Osteocyte (in vitro differentiated cells): Measurements from ENCODE around the gene ARHGAP19. TPM values are rescaled to one million over a fixed set of nuclear protein-coding genes. Genes with fewer than 3 reads are reported as not detected.

Experiments used
- DNase-seq: peaks from one replicate; pipeline ENCODE4 v3.0.0; 2021; ENCODE audit warnings: mixed read lengths; ENCODE audit not compliant: unreplicated experiment; ENCODE audit errors: extremely low spot score
- H3K27ac Mint-ChIP-seq: one replicate; pipeline ENCODE4 v1.8.0; 2021; ENCODE audit warnings: mild to moderate bottlenecking, mixed read lengths; ENCODE audit not compliant: unreplicated experiment
- H3K27me3 Mint-ChIP-seq: one replicate; pipeline ENCODE4 v1.8.0; 2021; ENCODE audit warnings: mixed read lengths; ENCODE audit not compliant: unreplicated experiment
- H3K36me3 Mint-ChIP-seq: one replicate; pipeline ENCODE4 v1.8.0; 2021; ENCODE audit warnings: mixed read lengths; ENCODE audit not compliant: unreplicated experiment
- H3K4me1 Mint-ChIP-seq: one replicate; pipeline ENCODE4 v1.8.0; 2021; ENCODE audit warnings: mixed read lengths; ENCODE audit not compliant: unreplicated experiment
- H3K4me3 Mint-ChIP-seq: one replicate; pipeline ENCODE4 v1.8.0; 2021; ENCODE audit warnings: mild to moderate bottlenecking, moderate library complexity, mixed read lengths; ENCODE audit not compliant: unreplicated experiment
- H3K9me3 Mint-ChIP-seq: one replicate; pipeline ENCODE4 v1.8.0; 2021; ENCODE audit warnings: mixed read lengths; ENCODE audit not compliant: unreplicated experiment
- total RNA-seq: library from RNA; stranded (reverse); gene quantifications from 2 replicates; pipeline ENCODE4 v1.2.1, GENCODE V29; 2021
- TF ChIP-seq, protein P1 (sequence below): fragments of 200-600 bp; sonication (generic); IDR thresholded peaks from 2 replicates; pipeline ENCODE4 v1.5.0; 2021; ENCODE audit warnings: antibody characterized with exemption, mild to moderate bottlenecking, moderate library complexity

Gene ARHGAP19
- total RNA-seq, 1 donor from 2014 or later: 5.5 TPM

DNA sequence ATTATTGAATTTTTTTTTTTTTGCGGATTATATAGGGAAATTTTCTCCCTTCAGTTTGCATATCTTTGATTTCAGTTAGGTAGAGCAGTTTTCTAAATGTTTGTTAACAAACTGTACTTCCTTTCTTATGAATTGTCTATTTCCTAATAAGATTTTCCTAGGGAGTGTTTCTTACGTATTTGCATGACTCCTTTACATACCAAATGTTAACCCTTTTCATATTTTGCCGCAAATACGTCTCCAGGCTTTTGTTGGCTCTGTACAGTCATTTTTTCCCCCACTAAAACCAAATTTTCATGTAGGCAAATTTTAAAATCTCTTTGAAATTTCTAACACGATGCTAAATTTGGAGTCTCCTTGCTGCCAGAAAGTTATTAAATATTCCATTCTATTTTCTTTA lies 44.0 kb upstream of the ARHGAP19 start:
- Mint-ChIP-seq H3K36me3 (no peaks in the 10 kb centered on the region), H3K9me3 (no peaks in the 10 kb centered on the region), H3K27me3 (peaks cover 46% of the 10 kb centered on the region), H3K4me1 (peaks cover 37% of the 10 kb centered on the region), H3K4me3 (no peak overlapping the region), H3K27ac (no peak overlapping the region)
- TF ChIP-seq, protein P1, sequence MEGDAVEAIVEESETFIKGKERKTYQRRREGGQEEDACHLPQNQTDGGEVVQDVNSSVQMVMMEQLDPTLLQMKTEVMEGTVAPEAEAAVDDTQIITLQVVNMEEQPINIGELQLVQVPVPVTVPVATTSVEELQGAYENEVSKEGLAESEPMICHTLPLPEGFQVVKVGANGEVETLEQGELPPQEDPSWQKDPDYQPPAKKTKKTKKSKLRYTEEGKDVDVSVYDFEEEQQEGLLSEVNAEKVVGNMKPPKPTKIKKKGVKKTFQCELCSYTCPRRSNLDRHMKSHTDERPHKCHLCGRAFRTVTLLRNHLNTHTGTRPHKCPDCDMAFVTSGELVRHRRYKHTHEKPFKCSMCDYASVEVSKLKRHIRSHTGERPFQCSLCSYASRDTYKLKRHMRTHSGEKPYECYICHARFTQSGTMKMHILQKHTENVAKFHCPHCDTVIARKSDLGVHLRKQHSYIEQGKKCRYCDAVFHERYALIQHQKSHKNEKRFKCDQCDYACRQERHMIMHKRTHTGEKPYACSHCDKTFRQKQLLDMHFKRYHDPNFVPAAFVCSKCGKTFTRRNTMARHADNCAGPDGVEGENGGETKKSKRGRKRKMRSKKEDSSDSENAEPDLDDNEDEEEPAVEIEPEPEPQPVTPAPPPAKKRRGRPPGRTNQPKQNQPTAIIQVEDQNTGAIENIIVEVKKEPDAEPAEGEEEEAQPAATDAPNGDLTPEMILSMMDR: no peak
- DNase-seq: no peak

DNA sequence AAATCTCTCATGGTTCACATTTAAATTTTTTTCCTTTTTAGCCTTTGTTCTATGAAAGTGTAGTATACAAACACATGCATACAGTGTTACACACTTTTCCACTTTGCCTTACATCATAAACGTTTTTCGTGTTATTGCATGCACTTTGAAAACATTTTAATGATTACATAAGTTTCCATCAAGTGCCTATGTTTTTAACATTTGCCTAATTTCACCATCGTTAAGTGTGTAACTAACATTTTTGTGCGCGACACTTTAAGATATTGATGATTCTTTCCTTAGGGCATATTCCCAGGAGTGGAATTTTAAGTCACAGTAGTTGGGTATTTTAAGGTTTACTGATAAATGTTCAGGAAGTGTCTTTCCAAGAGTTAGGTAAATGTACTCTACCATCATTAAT lies 43.6 kb upstream of the ARHGAP19 start:
- Mint-ChIP-seq H3K4me1 (peaks cover 40% of the 10 kb centered on the region), H3K9me3 (no peaks in the 10 kb centered on the region), H3K27me3 (peaks cover 42% of the 10 kb centered on the region), H3K27ac (no peak overlapping the region), H3K36me3 (peaks cover 2% of the 10 kb centered on the region), H3K4me3 (peak overlapping the region; percentile 75)
- TF ChIP-seq, protein P1: no peak
- DNase-seq: no peak

DNA sequence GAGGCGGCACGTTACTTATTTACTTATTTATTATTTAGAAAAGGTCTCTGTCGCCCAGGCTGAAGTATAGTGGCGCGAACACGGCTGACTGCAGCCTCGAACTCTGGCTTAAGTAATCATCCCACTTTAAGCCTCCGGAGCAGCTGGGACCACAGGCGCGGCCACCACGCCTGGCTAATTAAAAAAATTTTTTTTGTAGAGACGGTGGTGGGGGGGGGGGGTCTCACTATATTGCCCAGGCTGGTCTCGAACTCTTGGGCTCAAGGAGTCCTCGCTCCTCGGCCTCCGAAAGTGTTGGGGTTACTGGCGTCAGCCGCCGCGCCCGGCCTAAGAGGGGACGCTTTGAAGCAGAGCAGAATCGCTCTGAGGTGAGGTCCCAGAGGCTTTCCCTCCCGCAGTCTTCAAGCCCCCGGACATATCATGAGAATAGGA lies 42.8 kb upstream of the ARHGAP19 start:
- Mint-ChIP-seq H3K4me1 (peaks cover 42% of the 10 kb centered on the region), H3K9me3 (no peaks in the 10 kb centered on the region), H3K27me3 (peaks cover 42% of the 10 kb centered on the region), H3K27ac (no peak overlapping the region), H3K36me3 (peaks cover 2% of the 10 kb centered on the region), H3K4me3 (peak overlapping the region; percentile 75)
- DNase-seq: no peak
- TF ChIP-seq, protein P1: no peak

DNA sequence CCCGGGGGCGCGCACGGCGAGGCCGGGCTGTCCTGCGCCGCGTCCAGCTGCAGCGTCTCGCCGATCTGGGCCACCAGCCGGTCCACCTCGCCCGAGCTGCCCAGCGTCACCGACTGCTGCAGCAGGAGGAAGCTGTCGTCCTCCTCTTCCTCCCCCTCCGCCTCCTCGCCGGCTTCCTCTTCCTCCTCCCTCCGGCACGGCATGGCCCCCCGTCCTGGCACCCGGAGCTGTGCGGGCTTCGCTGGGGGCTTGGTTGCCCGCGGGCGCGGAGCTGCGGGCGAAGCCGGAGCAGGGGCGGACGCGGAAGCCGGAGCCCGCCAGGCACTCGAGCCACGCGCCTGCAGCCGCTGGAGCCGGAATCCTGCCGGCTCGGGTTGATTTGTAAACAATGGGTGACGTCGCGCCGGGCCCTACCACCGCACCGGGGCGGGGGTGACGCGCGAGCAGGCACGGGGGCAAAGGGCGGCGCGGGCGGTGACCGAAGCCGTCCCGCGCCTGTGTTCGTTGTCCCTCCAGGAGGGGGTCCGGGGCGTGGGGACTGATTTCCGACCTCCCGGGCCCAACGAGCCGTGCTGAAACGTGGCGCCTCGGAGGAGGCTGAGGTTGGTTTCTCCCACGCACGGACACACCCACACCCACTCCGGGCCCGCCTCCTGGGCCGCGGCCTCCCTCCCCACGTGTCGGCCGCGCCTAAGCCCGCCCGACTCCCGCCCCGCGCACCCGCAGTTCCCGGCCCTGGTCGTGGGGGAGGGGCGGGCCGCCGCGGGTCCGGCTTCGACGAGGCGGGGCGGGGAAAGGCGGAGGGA lies 42.1 kb upstream of the ARHGAP19 start, which contains the start of gene FRAT2:
TSS of gene FRAT2 (minus strand) at position 360 of the 806 bp plus-strand sequence. CDS start at position 203, 157 bp downstream.
- peaks cover 6% of the 10 kb centered on the region for H3K36me3 Mint-ChIP-seq
- peak; percentile 95 for DNase-seq
- H3K9me3 Mint-ChIP-seq: no peaks in the 10 kb centered on the region
- H3K4me1 Mint-ChIP-seq: peaks cover 46% of the 10 kb centered on the region
- H3K27ac Mint-ChIP-seq: peak within 1 kb of the TSS; percentile 91
- TF ChIP-seq, protein P1: no peak
- peak within 1 kb of the TSS; percentile 85 for H3K4me3 Mint-ChIP-seq
- peaks cover 39% of the 10 kb centered on the region for H3K27me3 Mint-ChIP-seq

DNA sequence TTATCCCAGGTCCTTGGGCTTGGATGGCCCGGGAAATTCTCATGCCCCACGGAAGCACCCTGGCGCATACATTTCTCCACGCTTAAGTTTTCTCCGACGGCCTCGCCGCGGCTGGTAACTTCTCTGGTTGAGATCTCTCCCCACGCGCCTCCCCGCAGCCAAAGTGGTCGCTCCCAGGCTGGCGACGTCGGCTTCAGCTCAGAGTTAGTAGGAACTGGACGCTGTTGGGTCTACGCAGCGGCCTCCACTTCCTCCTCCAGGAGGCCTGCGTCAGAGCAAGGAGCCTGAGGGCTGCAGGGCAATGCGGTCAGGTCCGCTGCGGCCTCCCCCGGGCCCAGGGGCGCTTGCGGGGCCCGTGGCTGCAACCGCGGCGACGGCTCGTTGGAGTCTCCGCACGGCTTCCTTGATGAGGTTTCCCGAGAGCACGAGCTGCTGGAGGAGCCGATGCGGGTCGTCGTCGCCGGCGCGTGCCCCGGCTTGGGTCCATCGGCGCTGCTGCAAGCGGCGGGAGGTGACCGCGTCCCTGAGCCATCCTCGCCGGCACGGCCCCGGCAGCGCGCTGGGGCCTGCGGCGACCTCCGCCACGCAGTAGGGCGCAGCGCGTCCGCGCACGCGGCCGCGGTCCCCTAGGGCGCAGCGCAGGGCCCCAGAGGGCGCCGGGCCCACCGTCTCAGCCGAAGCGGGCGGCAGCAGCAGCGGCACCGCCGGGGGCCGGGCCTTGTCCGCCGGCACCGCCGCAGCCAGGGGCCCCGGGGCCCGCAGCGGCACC lies 41.3 kb upstream of the ARHGAP19 start:
- no peak for DNase-seq
- Mint-ChIP-seq H3K36me3 (peaks cover 11% of the 10 kb centered on the region), H3K27ac (peak overlapping the region; percentile 91), H3K4me3 (peak overlapping the region; percentile 85), H3K9me3 (no peaks in the 10 kb centered on the region), H3K4me1 (peaks cover 47% of the 10 kb centered on the region), H3K27me3 (peaks cover 34% of the 10 kb centered on the region)
- TF ChIP-seq, protein P1: no peak
